ENCODE measurements around the gene GAN.

The GAN gene

DNA sequence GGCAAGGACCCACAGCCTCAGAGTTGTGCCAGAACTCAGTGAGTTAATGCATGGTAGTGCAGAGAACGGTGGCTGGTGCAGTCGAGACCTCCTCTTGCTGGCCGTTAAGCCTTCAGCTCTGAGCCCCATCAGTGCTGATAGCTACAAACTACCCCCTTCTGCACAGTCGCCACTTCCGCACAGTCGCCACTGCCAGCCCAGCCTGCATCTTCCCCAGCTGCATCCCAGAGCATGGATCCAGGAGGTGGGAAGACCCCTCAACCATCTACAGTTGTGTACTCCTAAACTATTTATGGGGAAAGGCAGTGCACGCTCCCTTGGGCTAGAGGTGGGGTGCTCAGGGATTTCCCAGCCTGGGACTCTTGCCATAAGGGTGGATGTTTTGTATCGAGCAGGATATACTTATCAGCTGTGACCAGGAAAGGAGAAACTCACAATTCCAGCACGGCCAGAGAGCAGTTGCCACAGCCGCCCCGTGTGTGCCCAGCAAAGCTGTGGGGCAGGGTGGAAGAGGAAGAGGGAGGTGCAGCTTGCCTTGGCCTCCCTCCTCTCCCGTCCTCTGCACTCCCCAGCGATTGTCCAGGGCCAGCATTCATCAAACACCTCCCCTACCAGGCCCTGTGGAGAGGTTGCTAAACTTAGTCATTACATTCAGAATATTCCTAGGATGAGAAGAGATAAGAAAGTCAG lies 80.3 kb downstream of the GAN start:
- DNase-seq = no peak
- H3K27me3 ChIP-seq (replicated peaks; ENCODE audit: insufficient read depth, low read length) = no peaks in the 10 kb centered on the region
- no peaks in the 10 kb centered on the region for H3K9me3 ChIP-seq (replicated peaks; ENCODE audit: insufficient read depth, low read length)
- no peak overlapping the region for H3K4me2 ChIP-seq (ENCODE audit: low read depth, low read length)
- no peak overlapping the region for H3K27ac ChIP-seq (ENCODE audit: low read length)
- H3K79me2 ChIP-seq (ENCODE audit: low read length) = no peaks in the 10 kb centered on the region
- no peaks in the 10 kb centered on the region for H3K4me1 ChIP-seq (ENCODE audit: low read length)
- no peaks in the 10 kb centered on the region for H3K36me3 ChIP-seq (replicated peaks; ENCODE audit: insufficient read depth, low read length)
- no peaks in the 10 kb centered on the region for H4K20me1 ChIP-seq (ENCODE audit: insufficient read depth, low read length)
- TF ChIP-seq EZH2 (optimal IDR thresholded peaks at IDR 0.05; ENCODE audit: low read depth, low read length) = no peak
- TF ChIP-seq, protein P1, sequence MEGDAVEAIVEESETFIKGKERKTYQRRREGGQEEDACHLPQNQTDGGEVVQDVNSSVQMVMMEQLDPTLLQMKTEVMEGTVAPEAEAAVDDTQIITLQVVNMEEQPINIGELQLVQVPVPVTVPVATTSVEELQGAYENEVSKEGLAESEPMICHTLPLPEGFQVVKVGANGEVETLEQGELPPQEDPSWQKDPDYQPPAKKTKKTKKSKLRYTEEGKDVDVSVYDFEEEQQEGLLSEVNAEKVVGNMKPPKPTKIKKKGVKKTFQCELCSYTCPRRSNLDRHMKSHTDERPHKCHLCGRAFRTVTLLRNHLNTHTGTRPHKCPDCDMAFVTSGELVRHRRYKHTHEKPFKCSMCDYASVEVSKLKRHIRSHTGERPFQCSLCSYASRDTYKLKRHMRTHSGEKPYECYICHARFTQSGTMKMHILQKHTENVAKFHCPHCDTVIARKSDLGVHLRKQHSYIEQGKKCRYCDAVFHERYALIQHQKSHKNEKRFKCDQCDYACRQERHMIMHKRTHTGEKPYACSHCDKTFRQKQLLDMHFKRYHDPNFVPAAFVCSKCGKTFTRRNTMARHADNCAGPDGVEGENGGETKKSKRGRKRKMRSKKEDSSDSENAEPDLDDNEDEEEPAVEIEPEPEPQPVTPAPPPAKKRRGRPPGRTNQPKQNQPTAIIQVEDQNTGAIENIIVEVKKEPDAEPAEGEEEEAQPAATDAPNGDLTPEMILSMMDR (IDR thresholded peaks at IDR 0.05; ENCODE audit: low read length) = no peak
- no peak for TF ChIP-seq EZH2phosphoT487 (IDR thresholded peaks at IDR 0.05; ENCODE audit: low read length)
- H3K9me2 ChIP-seq (replicated peaks; ENCODE audit: insufficient read depth, low read length) = no peaks in the 10 kb centered on the region
- H3K4me3 ChIP-seq (ENCODE audit: low read length) = no peak overlapping the region
- no peak overlapping the region for H3K9ac ChIP-seq (ENCODE audit: low read length)
- H3F3A ChIP-seq (ENCODE audit: insufficient read depth, low read length) = no peaks in the 10 kb centered on the region
- H2AFZ ChIP-seq (ENCODE audit: low read length) = no peak overlapping the region

DNA sequence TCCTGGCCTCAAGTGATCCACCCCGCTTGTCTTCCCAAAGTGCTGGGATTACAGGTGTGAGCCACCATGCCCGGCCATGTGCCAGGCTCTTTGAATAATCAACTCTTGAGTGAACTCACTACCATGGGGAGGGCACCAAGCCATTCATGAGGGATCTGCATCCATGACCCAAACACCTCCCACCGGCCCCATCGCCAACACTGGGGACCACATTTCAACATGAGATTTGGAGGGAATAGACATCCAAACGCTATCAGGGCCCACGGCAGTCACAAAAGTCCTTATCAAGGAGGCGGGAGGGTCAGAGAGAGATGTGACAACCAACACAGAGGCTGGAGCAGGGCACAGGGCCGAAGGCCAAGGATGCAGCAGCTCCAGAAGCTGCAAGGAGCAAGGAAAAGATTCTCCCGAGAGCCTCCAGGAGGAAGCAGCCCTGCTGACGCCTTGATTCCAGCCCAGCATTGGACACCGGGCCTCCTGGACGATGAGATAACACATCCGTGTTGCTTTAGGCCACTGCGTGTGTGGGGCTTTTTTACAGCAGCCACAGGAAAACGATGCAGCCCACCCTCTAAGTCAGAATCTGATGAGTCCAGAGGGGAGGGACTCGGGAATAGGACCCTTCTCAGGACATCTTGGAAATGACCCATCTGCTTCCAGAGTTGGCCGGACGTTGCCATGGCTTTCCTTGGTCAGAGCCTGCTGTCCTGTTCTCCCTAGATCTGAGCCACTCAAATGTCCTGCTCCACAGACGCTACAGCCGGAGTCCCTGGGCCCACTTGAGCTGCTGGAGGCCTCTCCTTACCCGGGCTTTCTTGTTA lies 82.5 kb downstream of the GAN start:
- Histone ChIP-seq H3F3A (ENCODE audit: insufficient read depth, low read length) (no peaks in the 10 kb centered on the region), H4K20me1 (ENCODE audit: insufficient read depth, low read length) (no peaks in the 10 kb centered on the region), H3K27ac (ENCODE audit: low read length) (no peak overlapping the region), H3K4me1 (ENCODE audit: low read length) (no peaks in the 10 kb centered on the region), H3K79me2 (ENCODE audit: low read length) (no peaks in the 10 kb centered on the region), H3K9ac (ENCODE audit: low read length) (no peak overlapping the region), H3K4me2 (ENCODE audit: low read depth, low read length) (no peak overlapping the region), H2AFZ (ENCODE audit: low read length) (no peak overlapping the region), H3K36me3 (replicated peaks; ENCODE audit: insufficient read depth, low read length) (no peaks in the 10 kb centered on the region), H3K9me3 (replicated peaks; ENCODE audit: insufficient read depth, low read length) (no peaks in the 10 kb centered on the region), H3K27me3 (replicated peaks; ENCODE audit: insufficient read depth, low read length) (no peaks in the 10 kb centered on the region), H3K9me2 (replicated peaks; ENCODE audit: insufficient read depth, low read length) (no peaks in the 10 kb centered on the region), H3K4me3 (ENCODE audit: low read length) (no peak overlapping the region)
- DNase-seq = no peak
- no peak for TF ChIP-seq EZH2phosphoT487 (IDR thresholded peaks at IDR 0.05; ENCODE audit: low read length)
- TF ChIP-seq EZH2 (optimal IDR thresholded peaks at IDR 0.05; ENCODE audit: low read depth, low read length) = no peak
- TF ChIP-seq, protein P1 (IDR thresholded peaks at IDR 0.05; ENCODE audit: low read length) = no peak

DNA sequence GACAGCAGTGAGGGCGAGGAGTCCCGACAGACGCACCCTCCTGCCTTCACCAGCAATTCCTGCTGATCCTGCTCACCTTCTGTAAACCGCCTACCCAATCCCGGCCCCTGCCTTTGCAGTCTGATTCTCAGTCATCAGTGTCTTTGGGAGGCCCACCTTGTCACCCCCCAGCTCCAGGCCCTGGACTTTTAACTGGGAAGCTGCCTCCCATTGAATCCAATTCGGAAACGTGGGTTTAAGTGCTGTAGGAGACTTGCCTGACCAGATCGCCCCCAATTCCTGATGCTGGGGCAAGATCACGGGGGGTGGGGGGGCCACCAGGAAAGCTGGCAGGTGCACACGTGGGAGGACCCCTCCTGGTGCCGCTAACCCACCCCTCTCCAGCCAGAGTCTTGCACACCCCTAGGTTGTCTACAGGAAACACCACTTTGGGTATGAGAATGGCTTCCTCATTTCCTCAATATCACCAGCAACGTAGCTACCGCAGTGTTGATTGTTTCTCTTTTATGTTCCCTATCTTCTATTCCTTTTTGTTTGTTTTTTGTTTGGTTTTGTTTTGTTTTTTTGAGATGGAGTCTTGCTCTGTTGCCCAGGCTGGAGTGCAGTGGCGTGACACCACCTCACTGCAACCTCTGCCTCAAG lies 83.2 kb downstream of the GAN start:
- TF ChIP-seq, protein P1 (IDR thresholded peaks at IDR 0.05; ENCODE audit: low read length) = no peak
- TF ChIP-seq EZH2 (optimal IDR thresholded peaks at IDR 0.05; ENCODE audit: low read depth, low read length) = no peak
- no peak for TF ChIP-seq EZH2phosphoT487 (IDR thresholded peaks at IDR 0.05; ENCODE audit: low read length)
- DNase-seq = no peak
- Histone ChIP-seq H3K36me3 (replicated peaks; ENCODE audit: insufficient read depth, low read length) (no peaks in the 10 kb centered on the region), H3K4me3 (ENCODE audit: low read length) (no peak overlapping the region), H3K27me3 (replicated peaks; ENCODE audit: insufficient read depth, low read length) (no peaks in the 10 kb centered on the region), H3K4me2 (ENCODE audit: low read depth, low read length) (no peak overlapping the region), H3F3A (ENCODE audit: insufficient read depth, low read length) (no peaks in the 10 kb centered on the region), H3K27ac (ENCODE audit: low read length) (no peak overlapping the region), H3K79me2 (ENCODE audit: low read length) (no peaks in the 10 kb centered on the region), H3K4me1 (ENCODE audit: low read length) (no peaks in the 10 kb centered on the region), H4K20me1 (ENCODE audit: insufficient read depth, low read length) (no peaks in the 10 kb centered on the region), H2AFZ (ENCODE audit: low read length) (no peak overlapping the region), H3K9ac (ENCODE audit: low read length) (no peak overlapping the region), H3K9me3 (replicated peaks; ENCODE audit: insufficient read depth, low read length) (no peaks in the 10 kb centered on the region), H3K9me2 (replicated peaks; ENCODE audit: insufficient read depth, low read length) (no peaks in the 10 kb centered on the region)

Measured in MM.1S (cell line).